Endothelial cell of umbilical vein (primary cell): ENCODE measurements around the gene PRDM16. TPM values are rescaled to one million over a fixed set of nuclear protein-coding genes. Genes with fewer than 3 reads are reported as not detected.

Source experiments
- BruUV-seq: library from RNA; stranded (reverse); fragments of 400-500 nt; replicated peaks from 2 replicates; lab custom pipeline; 2021; lab: Mats Ljungman, UMichigan
- CTCF ChIA-PET: fragments of 300-600, 350-600 bp; sonication (Branson Sonifier 250); formaldehyde crosslinking; loops from one replicate; lab custom pipeline; 2021; ENCODE audit warnings: antibody characterized with exemption, inconsistent platforms; lab: Charles Lee
- POLR2A ChIA-PET: fragments of 300-600, 350-600 bp; sonication (Branson Sonifier 250); formaldehyde crosslinking; loops from one replicate; lab custom pipeline; 2021; ENCODE audit warnings: antibody characterized with exemption, inconsistent platforms; lab: Charles Lee
- DNase-seq: peaks from one replicate; pipeline ENCODE4 v3.0.0-alpha.2; 2011; ENCODE audit warnings: low read depth, low spot score
- FAIRE-seq: peaks from 2 replicates; lab custom pipeline; 2011; peaks lifted over from hg19 to GRCh38; lab: Jason Lieb, UNC
- H2AFZ ChIP-seq: 2 replicates; pipeline ENCODE4 v1.6.0; 2012; ENCODE audit warnings: low read depth, low read length, control low read depth, inconsistent platforms
- H3K27ac ChIP-seq: 2 replicates; pipeline ENCODE4 v1.5.1; 2011; ENCODE audit warnings: low read depth, mild to moderate bottlenecking, control low read depth, low read length, moderate library complexity; ENCODE audit not compliant: insufficient read depth
- H3K27me3 ChIP-seq, 2 experiments: 2 replicates each; pipeline versions ENCODE4 v1.6.0 to v1.6.1; 2011; ENCODE audit warnings: low read length in 2 of 2, mixed read lengths in 1 of 2; ENCODE audit not compliant: control insufficient read depth in 2 of 2, insufficient read depth in 2 of 2
- H3K36me3 ChIP-seq, 2 experiments: 2 replicates in 1 of 2; 3 replicates in 1 of 2; pipeline ENCODE4 v1.5.1; 2011; ENCODE audit warnings: low read length in 2 of 2, mild to moderate bottlenecking in 1 of 2, moderate library complexity in 1 of 2; ENCODE audit not compliant: control insufficient read depth in 2 of 2, insufficient read depth in 2 of 2; ENCODE audit errors: extremely low read depth in 1 of 2
- H3K4me1 ChIP-seq: 3 replicates; pipeline ENCODE4 v1.5.1; 2011; ENCODE audit warnings: mild to moderate bottlenecking, low read length; ENCODE audit not compliant: control insufficient read depth, insufficient read depth; ENCODE audit errors: extremely low read depth
- H3K4me2 ChIP-seq: 2 replicates; pipeline ENCODE4 v1.6.1; 2011; ENCODE audit warnings: low read length, control low read depth, mixed read lengths; ENCODE audit not compliant: insufficient read depth
- H3K4me3 ChIP-seq, 3 experiments: fragments of 200-600 bp in 1 of 3; sonication (generic), shearing (Covaris generic) in 1 of 3; replicated peaks in 1 of 3; 2 replicates each; pipeline ENCODE4 v1.5.1; 2011 to 2016; ENCODE audit warnings: control low read depth in 3 of 3, low read length in 3 of 3, mild to moderate bottlenecking in 2 of 3, inconsistent platforms in 1 of 3, low read depth in 1 of 3, moderate library complexity in 1 of 3; ENCODE audit not compliant: insufficient read depth in 1 of 3
- H3K79me2 ChIP-seq: 2 replicates; pipeline ENCODE4 v1.6.0; 2012; ENCODE audit warnings: low read length, inconsistent platforms; ENCODE audit not compliant: control insufficient read depth, insufficient read depth
- H3K9ac ChIP-seq: replicated peaks from 2 replicates; pipeline ENCODE3; 2011; ENCODE audit warnings: low read length, control low read depth; ENCODE audit not compliant: insufficient read depth; ENCODE audit errors: extremely low read depth
- H3K9me1 ChIP-seq: replicated peaks from 3 replicates; pipeline ENCODE4 v1.6.0; 2011; ENCODE audit warnings: mild to moderate bottlenecking, low read length; ENCODE audit not compliant: control insufficient read depth, insufficient read depth; ENCODE audit errors: extremely low read depth
- H3K9me3 ChIP-seq: replicated peaks from 2 replicates; pipeline ENCODE4 v1.5.1; 2012; ENCODE audit warnings: low read length, inconsistent platforms; ENCODE audit not compliant: control insufficient read depth, insufficient read depth
- H4K20me1 ChIP-seq: replicated peaks from 2 replicates; pipeline ENCODE3; 2011; ENCODE audit warnings: mild to moderate bottlenecking, low read length; ENCODE audit not compliant: control insufficient read depth, insufficient read depth; ENCODE audit errors: extremely low read depth
- EZH2 ChIP-seq: IDR thresholded peaks from 2 replicates; pipeline ENCODE4 v1.6.1; 2012; ENCODE audit warnings: borderline replicate concordance, low read depth, mild to moderate bottlenecking, moderate library complexity, low read length, inconsistent platforms; ENCODE audit not compliant: severe bottlenecking
- FOS ChIP-seq: IDR thresholded peaks from 2 replicates; pipeline ENCODE4 v1.6.1; 2011; ENCODE audit warnings: mild to moderate bottlenecking, low read length, moderate library complexity, borderline replicate concordance; ENCODE audit not compliant: insufficient read depth
- GATA2 ChIP-seq: IDR thresholded peaks from 2 replicates; pipeline ENCODE4 v1.7.0; 2011; ENCODE audit warnings: low read depth, mild to moderate bottlenecking, moderate library complexity, mixed read lengths, low read length; ENCODE audit not compliant: insufficient read length, insufficient read depth
- JUN ChIP-seq: IDR thresholded peaks from 2 replicates; pipeline ENCODE4 v1.6.1; 2011; ENCODE audit warnings: borderline replicate concordance, low read depth; ENCODE audit not compliant: insufficient read length, insufficient read depth
- MYC ChIP-seq: IDR thresholded peaks from one replicate; pipeline ENCODE4 v1.6.1; 2011; ENCODE audit warnings: mild to moderate bottlenecking, low read depth, low read length
- POLR2A ChIP-seq: IDR thresholded peaks from 2 replicates; pipeline ENCODE4 v1.6.1; 2012; ENCODE audit warnings: low read depth, mild to moderate bottlenecking, control low read depth, low read length
- POLR2AphosphoS5 ChIP-seq: IDR thresholded peaks from 2 replicates; pipeline ENCODE4 v1.6.1; 2012; ENCODE audit warnings: low read depth, mild to moderate bottlenecking, control low read depth, low read length, moderate library complexity; ENCODE audit not compliant: insufficient read depth
- dilution Hi-C: fragments of 300-500 bp; cut with MboI; formaldehyde crosslinking; loops from one replicate; pipeline ENCODE4 v1.15.0; 2019; ENCODE audit warnings: low sequenced_read_pairs; ENCODE audit not compliant: extremely low pct_ligation_motif_present
- intact Hi-C: fragments of 100-400 bp; cut with micrococcal nuclease; formaldehyde crosslinking; loops from one replicate; pipeline ENCODE4 v1.10.0; 2022
- polyA plus RNA-seq, 4 experiments: library from polyadenylated mRNA; depleted of rRNA in 3 of 4; stranded (reverse) in 3 of 4; unstranded in 1 of 4; fragments of >200 nt; gene quantifications; 2 replicates each; pipeline versions ENCODE4 v1.2.1 to v1.2.3, GENCODE V29; 2011 to 2012; ENCODE audit warnings: missing spikeins in 1 of 4
- total RNA-seq: library from RNA; stranded (reverse); gene quantifications from 2 replicates; pipeline ENCODE4 v1.2.3, GENCODE V29; 2021
- TF ChIP-seq, protein P1 (sequence below), 2 donors: IDR thresholded peaks; 1 replicate in 1 of 2; 2 replicates in 1 of 2; pipeline ENCODE4 v1.5.1; 2011; ENCODE audit warnings: low read length in 2 of 2, mild to moderate bottlenecking in 2 of 2, moderate library complexity in 2 of 2, control low read depth in 1 of 2, inconsistent platforms in 1 of 2, low read depth in 1 of 2; ENCODE audit not compliant: insufficient read depth in 1 of 2; ENCODE audit errors: extremely low read depth in 1 of 2
- TF ChIP-seq, protein P2 (sequence below): IDR thresholded peaks from 2 replicates; pipeline ENCODE4 v1.6.1; 2011; ENCODE audit not compliant: insufficient read depth, insufficient read length

PRDM16 gene
- total and polyA plus RNA-seq, 2 donors (not counting 3 experiments of a cell fraction or from before 2014, with no cell fraction given) = not detected

DNA sequence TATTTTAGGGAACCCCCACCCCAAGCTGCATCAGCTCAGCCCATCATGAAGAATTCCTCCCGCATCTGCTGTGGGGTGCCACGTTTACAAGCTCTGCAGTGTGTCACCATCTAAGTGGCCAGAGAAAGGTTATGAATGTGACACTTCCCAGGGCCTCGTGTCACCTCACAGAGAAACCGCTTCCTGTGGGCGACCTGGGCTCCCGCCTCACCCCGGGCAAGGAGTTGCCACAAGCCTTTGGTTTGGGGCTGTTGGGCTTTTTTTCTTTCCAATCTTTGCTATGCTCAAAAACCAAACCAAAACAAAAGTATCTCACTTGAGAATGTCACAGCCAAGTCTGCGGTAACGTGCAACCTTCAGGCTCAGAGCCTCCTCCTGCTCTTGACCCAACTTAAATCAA, 303.3 kb downstream of the PRDM16 start:
- BruUV-seq = no TSS peak
- H3K9me1 ChIP-seq = no peaks in the 10 kb centered on the region
- no peaks in the 10 kb centered on the region for H3K4me1 ChIP-seq
- H3K9ac ChIP-seq = no peak overlapping the region
- no peaks in the 10 kb centered on the region for H3K27me3 ChIP-seq
- H3K4me3 ChIP-seq = no peak overlapping the region
- intact Hi-C loops (no loop called here), dilution Hi-C loops (no loop called here)
- ChIA-PET POLR2A (no interaction called here), CTCF (no interaction called here)
- H3K27ac ChIP-seq = no peak overlapping the region
- H3K4me2 ChIP-seq = no peak overlapping the region
- TF ChIP-seq MYC (no peak), GATA2 (no peak), EZH2 (no peak), POLR2A (no peak), FOS (no peak), POLR2AphosphoS5 (no peak), JUN (no peak)
- TF ChIP-seq, protein P1, sequence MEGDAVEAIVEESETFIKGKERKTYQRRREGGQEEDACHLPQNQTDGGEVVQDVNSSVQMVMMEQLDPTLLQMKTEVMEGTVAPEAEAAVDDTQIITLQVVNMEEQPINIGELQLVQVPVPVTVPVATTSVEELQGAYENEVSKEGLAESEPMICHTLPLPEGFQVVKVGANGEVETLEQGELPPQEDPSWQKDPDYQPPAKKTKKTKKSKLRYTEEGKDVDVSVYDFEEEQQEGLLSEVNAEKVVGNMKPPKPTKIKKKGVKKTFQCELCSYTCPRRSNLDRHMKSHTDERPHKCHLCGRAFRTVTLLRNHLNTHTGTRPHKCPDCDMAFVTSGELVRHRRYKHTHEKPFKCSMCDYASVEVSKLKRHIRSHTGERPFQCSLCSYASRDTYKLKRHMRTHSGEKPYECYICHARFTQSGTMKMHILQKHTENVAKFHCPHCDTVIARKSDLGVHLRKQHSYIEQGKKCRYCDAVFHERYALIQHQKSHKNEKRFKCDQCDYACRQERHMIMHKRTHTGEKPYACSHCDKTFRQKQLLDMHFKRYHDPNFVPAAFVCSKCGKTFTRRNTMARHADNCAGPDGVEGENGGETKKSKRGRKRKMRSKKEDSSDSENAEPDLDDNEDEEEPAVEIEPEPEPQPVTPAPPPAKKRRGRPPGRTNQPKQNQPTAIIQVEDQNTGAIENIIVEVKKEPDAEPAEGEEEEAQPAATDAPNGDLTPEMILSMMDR (IDR thresholded peaks at IDR 0.05; ENCODE audit: extremely low read depth in 1 of 2, insufficient read depth in 1 of 2, low read depth in 1 of 2, low read length in 2 of 2) = no peak
- TF ChIP-seq, protein P2, sequence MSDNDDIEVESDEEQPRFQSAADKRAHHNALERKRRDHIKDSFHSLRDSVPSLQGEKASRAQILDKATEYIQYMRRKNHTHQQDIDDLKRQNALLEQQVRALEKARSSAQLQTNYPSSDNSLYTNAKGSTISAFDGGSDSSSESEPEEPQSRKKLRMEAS = no peak
- DNase-seq (no peak), FAIRE-seq (no peak)
- no peak overlapping the region for H2AFZ ChIP-seq
- no peaks in the 10 kb centered on the region for H4K20me1 ChIP-seq
- H3K79me2 ChIP-seq = no peaks in the 10 kb centered on the region
- H3K9me3 ChIP-seq = no peaks in the 10 kb centered on the region
- H3K36me3 ChIP-seq = no peaks in the 10 kb centered on the region
